ENCODE measurements around the gene CAB39L. TPM values are rescaled to one million over a fixed set of nuclear protein-coding genes. Genes with fewer than 3 reads are reported as not detected.
"Not testable (repeated sequence)": the region's sequence is repeated elsewhere in the genome, so short reads cannot be mapped to it uniquely, and the experiment has no call there.

CAB39L gene
- total RNA-seq, 4 donors from 2014 or later, result 4.7 to 14.4 (median 8.7) TPM

GRCh38 chr13:49298416-49298815, 145.4 kb downstream of the CAB39L start:
- no peak overlapping the region for H3K27ac ChIP-seq
- in situ Hi-C loops (cut with MboI; ENCODE audit: low sequenced_read_pairs in 4 of 4) (loop anchor here in 1 of 4 donors (10.0 kb wide), 1 partner anchor 316 kb away; no protein-coding TSS in a partner anchor), intact Hi-C loops (cut with DNase I; ENCODE audit: low total_unique reads) (no loop called here)
- no peak overlapping the region for H3K4me3 ChIP-seq
- no peaks in the 10 kb centered on the region for H3K27me3 ChIP-seq
- no peak for DNase-seq
- no peaks in the 10 kb centered on the region for H3K9me3 ChIP-seq
- ATAC-seq, result no peak
- H3K4me1 ChIP-seq, result no peaks in the 10 kb centered on the region
- TF ChIP-seq POLR2A (IDR thresholded peaks at IDR 0.05) (no peak), CTCF (IDR thresholded peaks at IDR 0.05 in 4 of 5, conservative IDR thresholded peaks at IDR 0.05 in 1 of 5) (no peak)
- no peaks in the 10 kb centered on the region for H3K36me3 ChIP-seq

GRCh38 chr13:49297338-49297737, 146.5 kb downstream of the CAB39L start:
- peaks cover 0 to 5% of the 10 kb centered on the region in 2 donors for H3K4me1 ChIP-seq
- ATAC-seq (no peak), DNase-seq (no peak)
- H3K4me3 ChIP-seq, result no peak overlapping the region
- H3K36me3 ChIP-seq, result no peaks in the 10 kb centered on the region
- no peak overlapping the region for H3K27ac ChIP-seq
- in situ Hi-C loops (cut with MboI; ENCODE audit: low sequenced_read_pairs in 4 of 4), result loop anchor here in 1 of 4 donors (10.0 kb wide), 1 partner anchor 317 kb away; no protein-coding TSS in a partner anchor
- no peak for TF ChIP-seq POLR2A (IDR thresholded peaks at IDR 0.05)
- TF ChIP-seq CTCF (IDR thresholded peaks at IDR 0.05 in 4 of 5, conservative IDR thresholded peaks at IDR 0.05 in 1 of 5), result no peak
- H3K27me3 ChIP-seq, result no peaks in the 10 kb centered on the region
- intact Hi-C loops (cut with DNase I; ENCODE audit: low total_unique reads), result no loop called here
- H3K9me3 ChIP-seq, result no peaks in the 10 kb centered on the region

GRCh38 chr13:49296659-49297058, 147.2 kb downstream of the CAB39L start:
- intact Hi-C loops (cut with DNase I; ENCODE audit: low total_unique reads) (no loop called here), in situ Hi-C loops (cut with MboI; ENCODE audit: low sequenced_read_pairs in 4 of 4) (loop anchor here in 1 of 4 donors (10.0 kb wide), 1 partner anchor 318 kb away; no protein-coding TSS in a partner anchor)
- H3K4me1 ChIP-seq, result peaks cover 0 to 5% of the 10 kb centered on the region in 2 donors
- DNase-seq, result no peak
- no peak overlapping the region for H3K27ac ChIP-seq
- H3K4me3 ChIP-seq, result no peak overlapping the region
- H3K36me3 ChIP-seq, result no peaks in the 10 kb centered on the region
- ATAC-seq, result no peak
- TF ChIP-seq POLR2A (IDR thresholded peaks at IDR 0.05), result no peak
- TF ChIP-seq CTCF (IDR thresholded peaks at IDR 0.05 in 4 of 5, conservative IDR thresholded peaks at IDR 0.05 in 1 of 5), result no peak
- no peaks in the 10 kb centered on the region for H3K27me3 ChIP-seq
- H3K9me3 ChIP-seq, result no peaks in the 10 kb centered on the region

- intact Hi-C loops (cut with DNase I; ENCODE audit: low total_unique reads) (no loop called here), in situ Hi-C loops (cut with MboI; ENCODE audit: low sequenced_read_pairs in 4 of 4) (loop anchor here in 1 of 4 donors (10.0 kb wide), 1 partner anchor 320 kb away; no protein-coding TSS in a partner anchor)
- TF ChIP-seq CTCF (IDR thresholded peaks at IDR 0.05 in 4 of 5, conservative IDR thresholded peaks at IDR 0.05 in 1 of 5), result no peak
- no peak for TF ChIP-seq POLR2A (IDR thresholded peaks at IDR 0.05)
- H3K4me1 ChIP-seq, result peaks cover 0 to 5% of the 10 kb centered on the region in 2 donors
- H3K36me3 ChIP-seq, result no peaks in the 10 kb centered on the region
- H3K4me3 ChIP-seq, result no peak overlapping the region
- DNase-seq (no peak), ATAC-seq (no peak)
- H3K9me3 ChIP-seq, result no peaks in the 10 kb centered on the region
- no peak overlapping the region for H3K27ac ChIP-seq
- H3K27me3 ChIP-seq, result no peaks in the 10 kb centered on the region
These were observed 148.6 kb downstream of the CAB39L start for GRCh38 chr13:49295244-49295643.

- H3K27me3 ChIP-seq; ATAC-seq; H3K4me1 ChIP-seq; H3K4me3 ChIP-seq; H3K27ac ChIP-seq; intact Hi-C loops (cut with DNase I; ENCODE audit: low total_unique reads); H3K36me3 ChIP-seq; DNase-seq; H3K9me3 ChIP-seq: not testable (repeated sequence)
- in situ Hi-C loops (cut with MboI; ENCODE audit: low sequenced_read_pairs in 4 of 4), result loop anchor here in 1 of 4 donors (10.0 kb wide), 1 partner anchor 320 kb away; no protein-coding TSS in a partner anchor
These were observed 149.1 kb downstream of the CAB39L start for GRCh38 chr13:49294723-49295122.
